IMR-90 (cell line): ENCODE data around the gene UBE2J1. TPM values are rescaled to one million over a fixed set of nuclear protein-coding genes. Genes with fewer than 3 reads are reported as not detected.

ENCODE experiments used
- ATAC-seq: fragments of 200-7000 bp; cut with Tn5 transposase; 2 replicates; pipeline ENCODE4 v1.9.1; 2020; ENCODE audit warnings: low read depth, mild to moderate bottlenecking, moderate library complexity
- BruUV-seq: library from RNA; stranded (reverse); fragments of 400-500 nt; replicated peaks from 2 replicates; lab custom pipeline; 2021; lab: Mats Ljungman, UMichigan
- CTCF ChIA-PET: fragments of 300-600 bp; formaldehyde crosslinking; extraction: SDS; loops from one replicate; lab custom pipeline; 2021; ENCODE audit warnings: antibody characterized with exemption; lab: Yijun Ruan, JAX
- POLR2A ChIA-PET: fragments of 300-600 bp; sonication (Branson Sonifier 250); formaldehyde crosslinking; loops from one replicate; lab custom pipeline; 2022; ENCODE audit warnings: antibody characterized with exemption; ENCODE audit not compliant: unreplicated experiment; lab: Charles Lee
- DNase-seq: peaks from one replicate; pipeline ENCODE4 v3.0.0; 2013
- H2AFZ ChIP-seq: replicated peaks from 2 replicates; pipeline ENCODE3; 2013; ENCODE audit warnings: low read length, mild to moderate bottlenecking; ENCODE audit not compliant: poor library complexity
- H2AK5ac ChIP-seq: 2 replicates; pipeline ENCODE4 v1.6.1; 2013; ENCODE audit warnings: low read depth, low read length, inconsistent platforms
- H2AK9ac ChIP-seq: replicated peaks from 2 replicates; pipeline ENCODE3; 2013; ENCODE audit warnings: mild to moderate bottlenecking, low read depth, low read length, moderate library complexity; ENCODE audit not compliant: poor library complexity
- H2BK120ac ChIP-seq: 2 replicates; pipeline ENCODE4 v1.6.1; 2013; ENCODE audit warnings: low read depth, low read length, inconsistent platforms
- H2BK15ac ChIP-seq: 3 replicates; pipeline ENCODE4 v1.6.1; 2013; ENCODE audit warnings: low read depth, low read length, inconsistent platforms
- H2BK20ac ChIP-seq: 2 replicates; pipeline ENCODE4 v1.6.1; 2013; ENCODE audit warnings: low read depth, mild to moderate bottlenecking, inconsistent platforms, low read length, moderate library complexity
- H2BK5ac ChIP-seq: 2 replicates; pipeline ENCODE4 v1.6.1; 2013; ENCODE audit warnings: mild to moderate bottlenecking, low read depth, low read length, inconsistent platforms; ENCODE audit not compliant: poor library complexity, severe bottlenecking
- H3K14ac ChIP-seq: replicated peaks from 2 replicates; pipeline ENCODE4 v1.6.1; 2013; ENCODE audit warnings: low read depth, low read length, inconsistent platforms
- H3K18ac ChIP-seq: 2 replicates; pipeline ENCODE4 v1.6.1; 2013; ENCODE audit warnings: low read depth, low read length, control low read depth
- H3K23ac ChIP-seq: 2 replicates; pipeline ENCODE4 v1.6.1; 2013; ENCODE audit warnings: low read depth, low read length, inconsistent platforms
- H3K27ac ChIP-seq: 2 replicates; pipeline ENCODE4 v1.5.1; 2013; ENCODE audit warnings: mild to moderate bottlenecking, control low read depth, low read length; ENCODE audit not compliant: insufficient read depth
- H3K27me3 ChIP-seq: 2 replicates; pipeline ENCODE4 v1.6.1; 2013; ENCODE audit warnings: low read length; ENCODE audit not compliant: control insufficient read depth, insufficient read depth
- H3K36me3 ChIP-seq: 2 replicates; pipeline ENCODE4 v1.6.1; 2013; ENCODE audit warnings: low read length, mixed read lengths; ENCODE audit not compliant: control insufficient read depth, insufficient read depth
- H3K4ac ChIP-seq: 2 replicates; pipeline ENCODE4 v1.6.1; 2013; ENCODE audit warnings: low read depth, low read length, inconsistent platforms
- H3K4me1 ChIP-seq: 2 replicates; pipeline ENCODE4 v1.6.1; 2013; ENCODE audit warnings: low read length, mixed read lengths; ENCODE audit not compliant: control insufficient read depth, insufficient read depth
- H3K4me2 ChIP-seq: 2 replicates; pipeline ENCODE4 v1.6.1; 2013; ENCODE audit warnings: low read depth, mild to moderate bottlenecking, control low read depth, low read length, moderate library complexity
- H3K4me3 ChIP-seq: 2 replicates; pipeline ENCODE4 v1.5.1; 2013; ENCODE audit warnings: low read depth, mild to moderate bottlenecking, control low read depth, low read length, moderate library complexity; ENCODE audit not compliant: insufficient read depth
- H3K56ac ChIP-seq: 2 replicates; pipeline ENCODE4 v1.6.1; 2013; ENCODE audit warnings: low read length, inconsistent platforms; ENCODE audit not compliant: insufficient read depth; ENCODE audit errors: extremely low read depth
- H3K79me1 ChIP-seq, 2 experiments: 2 replicates each; pipeline ENCODE4 v1.6.1; 2013; ENCODE audit warnings: low read length in 2 of 2, inconsistent platforms in 1 of 2, low read depth in 1 of 2
- H3K9ac ChIP-seq: 2 replicates; pipeline ENCODE4 v1.6.1; 2013; ENCODE audit warnings: low read depth, low read length, control low read depth
- H3K9me1 ChIP-seq: 2 replicates; pipeline ENCODE4 v1.6.1; 2013; ENCODE audit warnings: low read length, inconsistent platforms; ENCODE audit not compliant: insufficient read depth
- H3K9me3 ChIP-seq: 2 replicates; pipeline ENCODE4 v1.6.1; 2013; ENCODE audit warnings: low read length; ENCODE audit not compliant: control insufficient read depth, insufficient read depth
- H4K20me1 ChIP-seq: 2 replicates; pipeline ENCODE4 v1.6.1; 2013; ENCODE audit warnings: low read length, inconsistent platforms; ENCODE audit not compliant: insufficient read depth
- H4K5ac ChIP-seq: 2 replicates; pipeline ENCODE4 v1.6.1; 2013; ENCODE audit warnings: mild to moderate bottlenecking, low read depth, low read length, control low read depth
- H4K8ac ChIP-seq, 2 experiments: 2 replicates each; pipeline ENCODE4 v1.6.1; 2013; ENCODE audit warnings: low read depth in 2 of 2, low read length in 2 of 2, control low read depth in 1 of 2, inconsistent platforms in 1 of 2
- H4K91ac ChIP-seq: 2 replicates; pipeline ENCODE4 v1.6.1; 2013; ENCODE audit warnings: low read depth, low read length, inconsistent platforms; ENCODE audit not compliant: insufficient read depth
- BHLHE40 ChIP-seq: fragments of 150-350 bp; IDR thresholded peaks from 2 replicates; pipeline ENCODE4 v1.6.1; 2016; ENCODE audit warnings: mild to moderate bottlenecking, low read depth, low read length
- CEBPB ChIP-seq: IDR thresholded peaks from 2 replicates; pipeline ENCODE4 v1.6.1; 2012; ENCODE audit warnings: low read depth, low read length, improper control_type of control experiment
- CHD1 ChIP-seq: IDR thresholded peaks from 2 replicates; pipeline ENCODE4 v1.6.1; 2012; ENCODE audit warnings: low read depth, low read length, improper control_type of control experiment
- FOS ChIP-seq: fragments of 150-350 bp; IDR thresholded peaks from 2 replicates; pipeline ENCODE4 v1.6.1; 2016; ENCODE audit warnings: low read depth, low read length
- MAFK ChIP-seq: IDR thresholded peaks from 2 replicates; pipeline ENCODE4 v1.6.1; 2012; ENCODE audit warnings: low read depth, low read length, improper control_type of control experiment
- MAZ ChIP-seq: IDR thresholded peaks from 2 replicates; pipeline ENCODE4 v1.6.1; 2012; ENCODE audit warnings: low read depth, mild to moderate bottlenecking, low read length, improper control_type of control experiment, moderate library complexity, borderline replicate concordance
- MXI1 ChIP-seq: IDR thresholded peaks from 2 replicates; pipeline ENCODE4 v1.6.1; 2012; ENCODE audit warnings: low read depth, mild to moderate bottlenecking, low read length, moderate library complexity, borderline replicate concordance
- NFE2L2 ChIP-seq: fragments of 150-350 bp; IDR thresholded peaks from 2 replicates; pipeline ENCODE4 v1.6.1; 2016; ENCODE audit warnings: low read depth, mild to moderate bottlenecking, low read length
- POLR2A ChIP-seq: IDR thresholded peaks from 2 replicates; pipeline ENCODE4 v1.6.1; 2012; ENCODE audit warnings: mild to moderate bottlenecking, low read depth, low read length
- RAD21 ChIP-seq: IDR thresholded peaks from 2 replicates; pipeline ENCODE4 v1.6.1; 2012; ENCODE audit warnings: low read length, improper control_type of control experiment
- RCOR1 ChIP-seq: IDR thresholded peaks from 2 replicates; pipeline ENCODE4 v1.6.1; 2012; ENCODE audit warnings: mild to moderate bottlenecking, low read length, improper control_type of control experiment; ENCODE audit not compliant: insufficient replicate concordance
- RFX5 ChIP-seq: IDR thresholded peaks from 2 replicates; pipeline ENCODE4 v1.8.0; 2012; ENCODE audit warnings: low read depth, mild to moderate bottlenecking, low read length, moderate library complexity
- SMC3 ChIP-seq: fragments of 150-350 bp; IDR thresholded peaks from 2 replicates; pipeline ENCODE4 v1.6.1; 2016; ENCODE audit warnings: low read depth, mild to moderate bottlenecking, antibody characterized with exemption, low read length, moderate library complexity
- WGBS, 2 experiments: methylation state at CpG; one replicate each; pipeline versions ENCODE4 v1.1.5 to v1.1.7; 2013; ENCODE audit warnings: missing lambda C conversion rate in 2 of 2; ENCODE audit not compliant: insufficient read length in 1 of 2; ENCODE audit errors: extremely low coverage in 2 of 2; 5-methylcytosine and 5-hydroxymethylcytosine counted together
- dilution Hi-C: fragments of 300-500 bp; cut with HindIII; formaldehyde crosslinking; loops from one replicate; pipeline ENCODE4 v1.14.3; 2018; ENCODE audit warnings: low sequenced_read_pairs; ENCODE audit not compliant: unreplicated experiment
- in situ Hi-C: fragments of 300-500 bp; cut with MboI; formaldehyde crosslinking; loops from 3 replicates; pipeline ENCODE4 v1.14.3; 2019; ENCODE audit warnings: low sequenced_read_pairs, inconsistent platforms, mixed read lengths
- intact Hi-C: fragments of 100-400 bp; cut with micrococcal nuclease; formaldehyde crosslinking; loops from 2 replicates; pipeline ENCODE4 v1.10.0; 2022
- polyA plus RNA-seq, 3 experiments: library from polyadenylated mRNA; depleted of rRNA; stranded (reverse); fragments of >200 nt; gene quantifications; 2 replicates each; pipeline ENCODE4 v1.2.3, GENCODE V29; 2012; ENCODE audit warnings: low replicate concordance in 1 of 3
- total RNA-seq: library from RNA; depleted of rRNA; stranded (reverse); fragments of >200 nt; gene quantifications from 2 replicates; pipeline ENCODE4 v1.2.3, GENCODE V29; 2012
- TF ChIP-seq, protein P1 (sequence below): fragments of 150-350 bp; IDR thresholded peaks from 2 replicates; pipeline ENCODE4 v1.6.1; 2017; ENCODE audit warnings: mild to moderate bottlenecking, antibody characterized with exemption, low read length, low read depth
- TF ChIP-seq, protein P2 (sequence below): fragments of 150-350 bp; IDR thresholded peaks from 2 replicates; pipeline ENCODE4 v1.6.1; 2016; ENCODE audit warnings: low read depth, mild to moderate bottlenecking, low read length, moderate library complexity, borderline replicate concordance
- TF ChIP-seq, protein P3 (sequence below): conservative IDR thresholded peaks from 2 replicates; pipeline ENCODE4 v1.5.1; 2012; ENCODE audit warnings: mild to moderate bottlenecking, low read depth, low read length, improper control_type of control experiment

The UBE2J1 gene
- total and polyA plus RNA-seq, 2 of the 4 experiments (the other 2 are of a cell fraction), result 20.9 to 35.3 TPM

DNA sequence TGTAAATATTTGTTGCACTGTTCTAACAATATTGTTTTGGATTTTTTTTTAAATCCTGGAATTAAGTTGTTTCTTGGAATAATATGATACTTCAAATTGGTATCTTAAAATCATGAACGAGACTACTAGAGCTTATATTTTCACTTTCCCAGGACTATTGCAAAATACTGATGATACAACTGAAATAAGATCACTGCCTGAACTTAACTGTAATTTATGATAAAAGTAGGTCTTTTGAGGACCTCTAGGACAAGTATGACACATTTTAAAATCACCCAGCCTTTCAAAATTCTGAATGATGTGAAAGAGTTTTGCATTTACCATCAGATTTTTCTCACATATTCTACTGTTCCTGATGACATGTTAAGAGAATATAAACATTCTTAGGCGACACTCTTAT lies 8.6 kb upstream of the UBE2J1 start:
- H3K9me3 ChIP-seq, result no peaks in the 10 kb centered on the region
- no peak overlapping the region for H3K14ac ChIP-seq
- no peak for ATAC-seq
- ChIA-PET CTCF (interaction anchor here (0.7 kb wide), 1 partner anchor 1226 kb away, joined by 3 read pairs; the partner anchor contains the start of gene MAP3K7), POLR2A (no interaction called here)
- H3K56ac ChIP-seq, result no peak overlapping the region
- dilution Hi-C loops (no loop called here), intact Hi-C loops (no loop called here), in situ Hi-C loops (loop anchor here (25.0 kb wide), 2 partner anchors 224 to 374 kb away; partner anchors contain the start of gene PM20D2)
- H3K23ac ChIP-seq, result no peak overlapping the region
- no peak overlapping the region for H3K27ac ChIP-seq
- no peak overlapping the region for H4K5ac ChIP-seq
- TF ChIP-seq RAD21, result no peak
- no peak for TF ChIP-seq CHD1
- no peak for TF ChIP-seq MAFK
- TF ChIP-seq, protein P1, sequence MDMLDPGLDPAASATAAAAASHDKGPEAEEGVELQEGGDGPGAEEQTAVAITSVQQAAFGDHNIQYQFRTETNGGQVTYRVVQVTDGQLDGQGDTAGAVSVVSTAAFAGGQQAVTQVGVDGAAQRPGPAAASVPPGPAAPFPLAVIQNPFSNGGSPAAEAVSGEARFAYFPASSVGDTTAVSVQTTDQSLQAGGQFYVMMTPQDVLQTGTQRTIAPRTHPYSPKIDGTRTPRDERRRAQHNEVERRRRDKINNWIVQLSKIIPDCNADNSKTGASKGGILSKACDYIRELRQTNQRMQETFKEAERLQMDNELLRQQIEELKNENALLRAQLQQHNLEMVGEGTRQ, result no peak
- no peak for TF ChIP-seq RFX5
- TF ChIP-seq RCOR1, result no peak
- TF ChIP-seq MAZ, result no peak
- no peak for TF ChIP-seq FOS
- TF ChIP-seq BHLHE40, result no peak
- TF ChIP-seq SMC3, result no peak
- no peak for TF ChIP-seq CEBPB
- TF ChIP-seq POLR2A, result no peak
- TF ChIP-seq, protein P2, sequence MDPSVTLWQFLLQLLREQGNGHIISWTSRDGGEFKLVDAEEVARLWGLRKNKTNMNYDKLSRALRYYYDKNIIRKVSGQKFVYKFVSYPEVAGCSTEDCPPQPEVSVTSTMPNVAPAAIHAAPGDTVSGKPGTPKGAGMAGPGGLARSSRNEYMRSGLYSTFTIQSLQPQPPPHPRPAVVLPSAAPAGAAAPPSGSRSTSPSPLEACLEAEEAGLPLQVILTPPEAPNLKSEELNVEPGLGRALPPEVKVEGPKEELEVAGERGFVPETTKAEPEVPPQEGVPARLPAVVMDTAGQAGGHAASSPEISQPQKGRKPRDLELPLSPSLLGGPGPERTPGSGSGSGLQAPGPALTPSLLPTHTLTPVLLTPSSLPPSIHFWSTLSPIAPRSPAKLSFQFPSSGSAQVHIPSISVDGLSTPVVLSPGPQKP, result no peak
- TF ChIP-seq NFE2L2, result no peak
- no peak for TF ChIP-seq MXI1
- TF ChIP-seq, protein P3, sequence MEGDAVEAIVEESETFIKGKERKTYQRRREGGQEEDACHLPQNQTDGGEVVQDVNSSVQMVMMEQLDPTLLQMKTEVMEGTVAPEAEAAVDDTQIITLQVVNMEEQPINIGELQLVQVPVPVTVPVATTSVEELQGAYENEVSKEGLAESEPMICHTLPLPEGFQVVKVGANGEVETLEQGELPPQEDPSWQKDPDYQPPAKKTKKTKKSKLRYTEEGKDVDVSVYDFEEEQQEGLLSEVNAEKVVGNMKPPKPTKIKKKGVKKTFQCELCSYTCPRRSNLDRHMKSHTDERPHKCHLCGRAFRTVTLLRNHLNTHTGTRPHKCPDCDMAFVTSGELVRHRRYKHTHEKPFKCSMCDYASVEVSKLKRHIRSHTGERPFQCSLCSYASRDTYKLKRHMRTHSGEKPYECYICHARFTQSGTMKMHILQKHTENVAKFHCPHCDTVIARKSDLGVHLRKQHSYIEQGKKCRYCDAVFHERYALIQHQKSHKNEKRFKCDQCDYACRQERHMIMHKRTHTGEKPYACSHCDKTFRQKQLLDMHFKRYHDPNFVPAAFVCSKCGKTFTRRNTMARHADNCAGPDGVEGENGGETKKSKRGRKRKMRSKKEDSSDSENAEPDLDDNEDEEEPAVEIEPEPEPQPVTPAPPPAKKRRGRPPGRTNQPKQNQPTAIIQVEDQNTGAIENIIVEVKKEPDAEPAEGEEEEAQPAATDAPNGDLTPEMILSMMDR, result no peak
- H2AK9ac ChIP-seq, result no peak overlapping the region
- no peak overlapping the region for H3K9ac ChIP-seq
- H3K4ac ChIP-seq, result no peak overlapping the region
- no peaks in the 10 kb centered on the region for H3K9me1 ChIP-seq
- no peak overlapping the region for H4K91ac ChIP-seq
- no peak for DNase-seq
- H4K20me1 ChIP-seq, result no peaks in the 10 kb centered on the region
- no peaks in the 10 kb centered on the region for H3K36me3 ChIP-seq
- H4K8ac ChIP-seq, result no peak overlapping the region
- H2AFZ ChIP-seq, result no peak overlapping the region
- no peak overlapping the region for H2BK5ac ChIP-seq
- WGBS, 2 experiments, result no CpG with 5 or more reads among the region's 2 CpGs
- H2BK120ac ChIP-seq, result no peak overlapping the region
- H2AK5ac ChIP-seq, result no peak overlapping the region
- no peaks in the 10 kb centered on the region for H3K79me1 ChIP-seq
- H3K18ac ChIP-seq, result no peak overlapping the region
- no peak overlapping the region for H2BK20ac ChIP-seq
- no peak overlapping the region for H3K4me2 ChIP-seq
- H3K4me1 ChIP-seq, result no peaks in the 10 kb centered on the region
- no peak overlapping the region for H2BK15ac ChIP-seq
- no peaks in the 10 kb centered on the region for H3K27me3 ChIP-seq
- H3K4me3 ChIP-seq, result no peak overlapping the region
- no TSS peak for BruUV-seq
